ENCODE data around the gene TNFRSF18. TPM values are rescaled to one million over a fixed set of nuclear protein-coding genes. Genes with fewer than 3 reads are reported as not detected.

TNFRSF18 gene
- polyA plus RNA-seq, 2 of the 4 experiments (the other 2 are of a cell fraction) = not detected

DNA sequence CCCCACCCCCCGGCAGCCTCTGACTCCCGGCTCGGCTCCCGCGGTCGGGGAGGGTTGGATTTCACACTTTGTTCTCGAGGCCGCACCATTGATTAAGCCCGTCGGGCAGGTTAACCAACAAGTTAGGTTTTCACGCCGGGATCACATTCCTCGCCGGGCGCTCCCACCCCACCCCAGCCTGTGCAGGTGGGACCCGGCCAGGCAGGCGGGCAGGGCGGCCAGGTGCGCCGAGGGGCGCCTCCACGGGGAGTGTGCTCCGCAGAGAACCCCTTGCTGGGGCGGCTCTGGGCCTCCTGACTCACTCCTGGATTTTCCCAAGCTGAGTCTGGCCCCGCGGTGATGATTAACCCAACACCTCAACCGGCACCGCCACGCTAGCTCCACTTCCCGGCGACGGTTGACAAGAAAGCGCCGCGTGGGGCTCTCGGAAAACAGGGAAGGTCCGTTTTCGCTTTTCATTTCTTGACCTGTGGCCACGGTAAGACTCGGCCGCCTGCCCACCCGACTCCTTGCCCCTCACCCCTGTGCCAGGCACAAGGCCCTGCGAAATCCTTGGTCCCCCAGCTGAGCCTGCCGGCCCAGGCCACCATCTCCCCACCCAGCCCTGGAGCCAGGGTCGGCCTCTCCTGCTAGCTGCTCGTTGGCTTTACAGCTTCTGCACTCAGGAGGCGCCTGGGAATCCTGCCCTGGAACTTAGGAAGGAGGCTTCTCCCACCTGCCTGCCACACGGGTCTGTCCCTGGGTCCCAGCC, 41.5 kb downstream of the TNFRSF18 start:
- peak overlapping the region; percentile 57 to 89 for H3K27ac ChIP-seq

GRCh38 chr1:1164361-1164700, 42.1 kb downstream of the TNFRSF18 start:
- ChIA-PET CTCF (interaction anchor here (2.1 kb wide), 1 partner anchor 42 kb away, joined by 9 read pairs; no protein-coding TSS in a partner anchor), POLR2A (no interaction called here)
- Histone ChIP-seq H3K4me1 (peaks cover 14% of the 10 kb centered on the region; the same call in 2 of the 3 replicates), H3K27ac (peak overlapping the region in 1 of 2 experiments; percentile 89; a peak in 3 of 6 replicates), H3K4me2 (no peak overlapping the region; the same call in 2 of the 3 replicates), H3K9me3 (no peaks in the 10 kb centered on the region), H3K4me3 (no peak overlapping the region)
- FAIRE-seq = no peak
- TF ChIP-seq HOXA7 (CRISPR knock-in tag; IDR thresholded peaks at IDR 0.05) (no peak), ZFP36 (IDR thresholded peaks at IDR 0.05; ENCODE audit: borderline replicate concordance, partially characterized antibody) (no peak), HDAC2 (IDR thresholded peaks at IDR 0.05) (no peak), CBX8 (IDR thresholded peaks at IDR 0.05) (no peak), HOXB5 (CRISPR knock-in tag; IDR thresholded peaks at IDR 0.05) (no peak), HOXB13 (CRISPR knock-in tag; IDR thresholded peaks at IDR 0.05; ENCODE audit: low read depth) (no peak)
- TF ChIP-seq, protein P1, sequence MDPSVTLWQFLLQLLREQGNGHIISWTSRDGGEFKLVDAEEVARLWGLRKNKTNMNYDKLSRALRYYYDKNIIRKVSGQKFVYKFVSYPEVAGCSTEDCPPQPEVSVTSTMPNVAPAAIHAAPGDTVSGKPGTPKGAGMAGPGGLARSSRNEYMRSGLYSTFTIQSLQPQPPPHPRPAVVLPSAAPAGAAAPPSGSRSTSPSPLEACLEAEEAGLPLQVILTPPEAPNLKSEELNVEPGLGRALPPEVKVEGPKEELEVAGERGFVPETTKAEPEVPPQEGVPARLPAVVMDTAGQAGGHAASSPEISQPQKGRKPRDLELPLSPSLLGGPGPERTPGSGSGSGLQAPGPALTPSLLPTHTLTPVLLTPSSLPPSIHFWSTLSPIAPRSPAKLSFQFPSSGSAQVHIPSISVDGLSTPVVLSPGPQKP (IDR thresholded peaks at IDR 0.05; ENCODE audit: low read depth, low read length) = no peak
- WGBS (ENCODE audit: missing lambda C conversion rate) = 92% methylated on average over 12 of the region's 26 CpGs
- DNase-seq (ENCODE audit: low read depth in 1 of 2, low spot score in 1 of 2) = no peak
- ATAC-seq = no peak

More for the DNA sequence above, 41.5 kb downstream of the TNFRSF18 start:
- H3K9me3 ChIP-seq = no peaks in the 10 kb centered on the region
- no peak overlapping the region; the same call in 2 of the 3 replicates for H3K4me3 ChIP-seq
- CTCF ChIA-PET = interaction anchor here (2.1 kb wide), 1 partner anchor 43 kb away, joined by 9 read pairs; no protein-coding TSS in a partner anchor
- POLR2A ChIA-PET = interaction anchor here (0.8 kb wide), 1 partner anchor 8 kb away, joined by 5 read pairs; no protein-coding TSS in a partner anchor
- H3K4me2 ChIP-seq = peak overlapping the region; percentile 54
- FAIRE-seq (no peak), ATAC-seq (peak; percentile 57 to 60; a peak in 4 of 6 replicates), DNase-seq (ENCODE audit: low read depth in 1 of 2, low spot score in 1 of 2) (peak; percentile 29 to 47)
- TF ChIP-seq MAX (IDR thresholded peaks at IDR 0.05) (peak; percentile 43; the same call in 1 of the 2 replicates), POLR2A (IDR thresholded peaks at IDR 0.05; ENCODE audit: low read length) (no peak)
- TF ChIP-seq, protein P2, sequence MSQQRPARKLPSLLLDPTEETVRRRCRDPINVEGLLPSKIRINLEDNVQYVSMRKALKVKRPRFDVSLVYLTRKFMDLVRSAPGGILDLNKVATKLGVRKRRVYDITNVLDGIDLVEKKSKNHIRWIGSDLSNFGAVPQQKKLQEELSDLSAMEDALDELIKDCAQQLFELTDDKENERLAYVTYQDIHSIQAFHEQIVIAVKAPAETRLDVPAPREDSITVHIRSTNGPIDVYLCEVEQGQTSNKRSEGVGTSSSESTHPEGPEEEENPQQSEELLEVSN (IDR thresholded peaks at IDR 0.05; ENCODE audit: borderline replicate concordance, low read depth) = peak; percentile 28; the same call in 1 of the 2 replicates
- peaks cover 14% of the 10 kb centered on the region; the same call in 2 of the 3 replicates for H3K4me1 ChIP-seq
- 40% methylated on average over 22 of the region's 48 CpGs for WGBS (ENCODE audit: missing lambda C conversion rate)

DNA sequence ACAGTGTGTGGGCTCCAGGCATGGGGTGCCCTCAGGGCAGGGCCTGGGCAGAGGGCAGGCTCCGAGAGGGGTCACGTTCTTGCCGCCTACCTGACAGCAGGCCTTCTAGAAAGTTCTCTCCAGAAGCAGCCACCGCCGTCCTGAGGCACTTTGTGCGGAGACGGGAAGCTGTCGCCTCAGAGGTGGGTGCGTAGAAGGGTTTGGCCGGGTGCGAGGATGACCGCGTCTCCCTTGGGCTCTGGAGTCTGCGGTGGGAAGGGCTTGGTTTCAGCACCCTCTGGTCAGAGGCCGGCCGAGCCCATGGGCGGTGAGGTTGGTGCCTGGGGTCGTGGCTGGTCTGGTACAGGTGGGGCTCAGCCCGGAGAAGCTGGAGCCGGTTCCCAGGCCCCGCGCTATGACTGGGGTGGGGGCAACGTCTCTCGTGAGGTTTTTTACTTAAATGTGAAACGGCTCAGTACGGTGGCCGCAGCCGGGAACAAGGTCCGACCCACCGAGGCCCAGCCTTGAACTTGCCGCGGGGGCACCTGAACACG, 42.8 kb downstream of the TNFRSF18 start:
- FAIRE-seq = no peak
- TF ChIP-seq HOXB13 (CRISPR knock-in tag; IDR thresholded peaks at IDR 0.05; ENCODE audit: low read depth) (no peak), HDAC2 (IDR thresholded peaks at IDR 0.05) (no peak)
- POLR2A ChIA-PET = no interaction called here
- ATAC-seq = no peak
- no peak for DNase-seq (ENCODE audit: low read depth in 1 of 2, low spot score in 1 of 2)
- Histone ChIP-seq H3K9me3 (no peaks in the 10 kb centered on the region), H3K4me3 (no peak overlapping the region), H3K4me2 (no peak overlapping the region), H3K27ac (no peak overlapping the region), H3K4me1 (peaks cover 15% of the 10 kb centered on the region)
- WGBS (ENCODE audit: missing lambda C conversion rate) = 97% methylated on average over 27 of the region's 33 CpGs
- CTCF ChIA-PET = interaction anchor here (2.1 kb wide), 1 partner anchor 41 kb away, joined by 9 read pairs; no protein-coding TSS in a partner anchor

DNA sequence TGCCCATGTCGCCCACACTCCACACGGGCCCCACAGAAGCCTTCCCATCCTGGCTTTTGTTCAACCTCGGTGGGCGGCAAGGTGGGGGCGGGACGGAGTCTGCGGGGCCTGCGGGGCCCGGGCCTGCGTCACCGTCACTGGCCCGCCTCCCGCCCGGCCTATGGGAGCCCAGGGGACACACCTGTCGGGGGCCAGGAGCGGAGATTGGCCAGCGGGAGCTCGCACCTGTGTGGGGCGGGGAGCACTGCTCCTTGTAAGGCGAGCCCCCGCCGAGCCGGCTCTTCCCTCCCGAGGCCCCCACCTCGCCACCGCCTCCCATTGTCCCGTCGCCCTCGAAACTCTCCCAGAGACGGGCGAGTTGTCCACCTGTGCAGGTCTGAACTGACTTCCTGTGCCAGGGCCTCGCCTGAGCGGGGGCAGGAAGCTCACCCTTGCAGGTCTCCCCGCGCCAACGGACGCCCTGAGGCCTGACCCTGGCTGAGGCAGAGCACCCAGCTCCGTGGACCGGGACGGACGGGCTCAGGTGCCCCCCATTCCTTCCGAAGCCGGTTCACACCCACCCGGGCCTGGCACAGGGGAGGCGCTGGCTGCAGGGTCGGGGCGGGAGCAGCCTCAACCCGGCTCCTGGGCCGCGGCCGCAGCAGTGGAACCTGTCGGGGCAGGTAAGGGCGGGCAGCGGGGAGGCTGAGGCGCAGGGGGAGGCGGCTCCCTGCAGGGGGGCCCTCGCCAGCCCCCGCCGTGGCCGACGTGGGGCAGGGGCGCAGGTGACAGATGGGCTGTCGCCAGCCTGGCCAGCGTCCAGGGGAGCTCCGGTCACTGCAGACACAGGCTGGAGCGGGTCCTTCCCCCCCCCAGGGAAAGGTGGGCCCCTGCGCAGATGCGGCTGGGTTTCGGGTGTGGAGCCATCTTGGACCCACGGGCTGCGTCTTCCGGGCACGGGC, 43.5 kb downstream of the TNFRSF18 start:
- TF ChIP-seq CEBPB (IDR thresholded peaks at IDR 0.05) = no peak
- peaks cover 22% of the 10 kb centered on the region for H3K4me1 ChIP-seq
- FAIRE-seq (no peak), DNase-seq (ENCODE audit: low read depth in 1 of 2, low spot score in 1 of 2) (no peak), ATAC-seq (no peak)
- H3K27ac ChIP-seq = no peak overlapping the region
- H3K4me3 ChIP-seq = no peak overlapping the region
- H3K4me2 ChIP-seq = no peak overlapping the region
- no peaks in the 10 kb centered on the region for H3K9me3 ChIP-seq
- ChIA-PET POLR2A (no interaction called here), CTCF (interaction anchor here (0.6 to 2.1 kb wide), 3 partner anchors 40 to 210 kb away, joined by 3 to 9 read pairs (median 5); no protein-coding TSS in a partner anchor)
- 94% methylated on average over 15 of the region's 73 CpGs for WGBS (ENCODE audit: missing lambda C conversion rate)
